Chondrocyte (in vitro differentiated cells): ENCODE results near the gene GPATCH8. TPM values are rescaled to one million over a fixed set of nuclear protein-coding genes. Genes with fewer than 3 reads are reported as not detected.

Source experiments
- DNase-seq: peaks from one replicate; pipeline ENCODE4 v3.0.0; 2021; ENCODE audit warnings: mixed read lengths, low spot score
- H3K27ac Mint-ChIP-seq: one replicate; pipeline ENCODE4 v1.8.0; 2021; ENCODE audit warnings: mild to moderate bottlenecking, moderate library complexity, mixed read lengths; ENCODE audit not compliant: unreplicated experiment
- H3K27me3 Mint-ChIP-seq: 2 replicates; pipeline ENCODE4 v1.8.0; 2021; ENCODE audit warnings: low read depth, mixed read lengths
- H3K36me3 Mint-ChIP-seq: 2 replicates; pipeline ENCODE4 v1.8.0; 2021; ENCODE audit warnings: low read depth, mixed read lengths
- H3K4me1 Mint-ChIP-seq: 2 replicates; pipeline ENCODE4 v1.8.0; 2021; ENCODE audit warnings: low read depth, mild to moderate bottlenecking, mixed read lengths
- H3K4me3 Mint-ChIP-seq: one replicate; pipeline ENCODE4 v1.8.0; 2021; ENCODE audit warnings: mild to moderate bottlenecking, moderate library complexity, mixed read lengths; ENCODE audit not compliant: unreplicated experiment
- H3K9me3 Mint-ChIP-seq: 2 replicates; pipeline ENCODE4 v1.8.0; 2021; ENCODE audit warnings: low read depth, mixed read lengths
- total RNA-seq: library from RNA; stranded (reverse); gene quantifications from 3 replicates; pipeline ENCODE4 v1.2.1, GENCODE V29; 2021
- TF ChIP-seq, protein P1 (sequence below): fragments of 200-600 bp; sonication (generic); IDR thresholded peaks from 2 replicates; pipeline ENCODE4 v1.5.0; 2021; ENCODE audit warnings: antibody characterized with exemption, mild to moderate bottlenecking, moderate library complexity

The GPATCH8 gene
- total RNA-seq, 1 donor from 2014 or later = 31.1 TPM

- Mint-ChIP-seq H3K4me3 (no peak overlapping the region), H3K4me1 (no peaks in the 10 kb centered on the region)
These were observed 151.0 kb downstream of the GPATCH8 start for GRCh38 chr17:44351961-44352827.

GRCh38 chr17:44351464-44351863 lies 151.7 kb downstream of the GPATCH8 start:
- Mint-ChIP-seq H3K4me3 (no peak overlapping the region), H3K36me3 (peaks cover 5% of the 10 kb centered on the region), H3K27ac (no peak overlapping the region), H3K9me3 (no peaks in the 10 kb centered on the region), H3K27me3 (no peaks in the 10 kb centered on the region), H3K4me1 (peaks cover under 1% of the 10 kb centered on the region)
- TF ChIP-seq, protein P1, sequence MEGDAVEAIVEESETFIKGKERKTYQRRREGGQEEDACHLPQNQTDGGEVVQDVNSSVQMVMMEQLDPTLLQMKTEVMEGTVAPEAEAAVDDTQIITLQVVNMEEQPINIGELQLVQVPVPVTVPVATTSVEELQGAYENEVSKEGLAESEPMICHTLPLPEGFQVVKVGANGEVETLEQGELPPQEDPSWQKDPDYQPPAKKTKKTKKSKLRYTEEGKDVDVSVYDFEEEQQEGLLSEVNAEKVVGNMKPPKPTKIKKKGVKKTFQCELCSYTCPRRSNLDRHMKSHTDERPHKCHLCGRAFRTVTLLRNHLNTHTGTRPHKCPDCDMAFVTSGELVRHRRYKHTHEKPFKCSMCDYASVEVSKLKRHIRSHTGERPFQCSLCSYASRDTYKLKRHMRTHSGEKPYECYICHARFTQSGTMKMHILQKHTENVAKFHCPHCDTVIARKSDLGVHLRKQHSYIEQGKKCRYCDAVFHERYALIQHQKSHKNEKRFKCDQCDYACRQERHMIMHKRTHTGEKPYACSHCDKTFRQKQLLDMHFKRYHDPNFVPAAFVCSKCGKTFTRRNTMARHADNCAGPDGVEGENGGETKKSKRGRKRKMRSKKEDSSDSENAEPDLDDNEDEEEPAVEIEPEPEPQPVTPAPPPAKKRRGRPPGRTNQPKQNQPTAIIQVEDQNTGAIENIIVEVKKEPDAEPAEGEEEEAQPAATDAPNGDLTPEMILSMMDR = no peak
- no peak for DNase-seq

More at GRCh38 chr17:44351961-44352827, 151.0 kb downstream of the GPATCH8 start:
- Mint-ChIP-seq H3K27ac (no peak overlapping the region), H3K36me3 (peaks cover 5% of the 10 kb centered on the region), H3K9me3 (no peaks in the 10 kb centered on the region), H3K27me3 (no peaks in the 10 kb centered on the region)
- DNase-seq = no peak
- TF ChIP-seq, protein P1 = no peak

- no peak overlapping the region for H3K4me3 Mint-ChIP-seq
- H3K27me3 Mint-ChIP-seq = no peaks in the 10 kb centered on the region
- H3K27ac Mint-ChIP-seq = no peak overlapping the region
- DNase-seq = no peak
- TF ChIP-seq, protein P1 = peak; percentile 83
- peaks cover 8% of the 10 kb centered on the region for H3K4me1 Mint-ChIP-seq
- H3K36me3 Mint-ChIP-seq = peaks cover 5% of the 10 kb centered on the region
- H3K9me3 Mint-ChIP-seq = no peaks in the 10 kb centered on the region
These were observed 152.4 kb downstream of the GPATCH8 start for GRCh38 chr17:44350733-44351226.

GRCh38 chr17:44349553-44350070 lies 153.6 kb downstream of the GPATCH8 start:
- DNase-seq = no peak
- Mint-ChIP-seq H3K36me3 (peaks cover 5% of the 10 kb centered on the region), H3K27ac (no peak overlapping the region), H3K4me3 (no peak overlapping the region), H3K27me3 (no peaks in the 10 kb centered on the region), H3K9me3 (no peaks in the 10 kb centered on the region), H3K4me1 (peaks cover 13% of the 10 kb centered on the region)
- TF ChIP-seq, protein P1 = no peak

DNA sequence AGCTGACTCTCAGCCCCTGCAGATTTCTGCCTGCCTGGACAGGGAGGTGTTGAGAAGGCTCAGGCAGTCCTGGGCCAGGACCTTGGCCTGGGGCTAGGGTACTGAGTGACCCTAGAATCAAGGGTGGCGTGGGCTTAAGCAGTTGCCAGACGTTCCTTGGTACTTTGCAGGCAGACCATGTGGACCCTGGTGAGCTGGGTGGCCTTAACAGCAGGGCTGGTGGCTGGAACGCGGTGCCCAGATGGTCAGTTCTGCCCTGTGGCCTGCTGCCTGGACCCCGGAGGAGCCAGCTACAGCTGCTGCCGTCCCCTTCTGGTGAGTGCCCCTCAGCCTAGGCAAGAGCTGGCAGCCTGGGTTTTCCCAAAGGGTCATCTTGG lies 154.2 kb downstream of the GPATCH8 start:
- DNase-seq = no peak
- TF ChIP-seq, protein P1 = no peak
- H3K27ac Mint-ChIP-seq = no peak overlapping the region
- peaks cover 5% of the 10 kb centered on the region for H3K36me3 Mint-ChIP-seq
- H3K4me3 Mint-ChIP-seq = no peak overlapping the region
- H3K9me3 Mint-ChIP-seq = no peaks in the 10 kb centered on the region
- peaks cover 14% of the 10 kb centered on the region for H3K4me1 Mint-ChIP-seq
- H3K27me3 Mint-ChIP-seq = no peaks in the 10 kb centered on the region
